ENCODE results near the gene FCN1.
A peak's percentile ranks its signal among the peaks of the same experiment; 100 is the strongest.
"Not testable (repeated sequence)": the region's sequence is repeated elsewhere in the genome, so short reads cannot be mapped to it uniquely, and the experiment has no call there.

The FCN1 gene

GRCh38 chr9:134871697-134872340 is 45.9 kb downstream of the FCN1 start:
- no peak for DNase-seq (ENCODE audit: low read depth in 3 of 3)

- no peak for DNase-seq (ENCODE audit: low read depth in 3 of 3)
Measured at GRCh38 chr9:134870746-134871662, 46.7 kb downstream of the FCN1 start.

GRCh38 chr9:134870301-134870694 is 47.4 kb downstream of the FCN1 start:
- no peak for DNase-seq (ENCODE audit: low read depth in 3 of 3)

- DNase-seq (ENCODE audit: low read depth in 3 of 3), result no peak
Measured at GRCh38 chr9:134869554-134870300, 48.0 kb downstream of the FCN1 start.

GRCh38 chr9:134868751-134869553 is 48.8 kb downstream of the FCN1 start:
- no peak for DNase-seq (ENCODE audit: low read depth in 3 of 3)

- no peak for DNase-seq (ENCODE audit: low read depth in 3 of 3)
Measured at GRCh38 chr9:134867917-134868750, 49.6 kb downstream of the FCN1 start.

GRCh38 chr9:134864821-134865190 is 52.9 kb downstream of the FCN1 start:
- DNase-seq (ENCODE audit: low read depth in 3 of 3), result no peak

GRCh38 chr9:134863941-134864820 is 53.5 kb downstream of the FCN1 start:
- DNase-seq (ENCODE audit: low read depth in 3 of 3), result no peak

- DNase-seq (ENCODE audit: low read depth in 3 of 3), result no peak
Measured at GRCh38 chr9:134863306-134863902, 54.3 kb downstream of the FCN1 start.

GRCh38 chr9:134861595-134862334 is 55.9 kb downstream of the FCN1 start:
- DNase-seq (ENCODE audit: low read depth in 3 of 3), result no peak

GRCh38 chr9:134860510-134860909 is 57.2 kb downstream of the FCN1 start:
- no peak for DNase-seq (ENCODE audit: low read depth in 3 of 3)

GRCh38 chr9:134858051-134858841 is 59.5 kb downstream of the FCN1 start:
- DNase-seq (ENCODE audit: low read depth in 3 of 3), result peak in 2 of 3 experiments; percentile 4 to 44

- DNase-seq (ENCODE audit: low read depth in 3 of 3), result not testable (repeated sequence)
Measured at GRCh38 chr9:134857451-134857850, 60.3 kb downstream of the FCN1 start.

GRCh38 chr9:134855900-134856377 is 61.8 kb downstream of the FCN1 start:
- DNase-seq (ENCODE audit: low read depth in 3 of 3), result no peak
